ENCODE data around the gene KCNIP1. TPM values are rescaled to one million over a fixed set of nuclear protein-coding genes. Genes with fewer than 3 reads are reported as not detected.

Gene KCNIP1
- total and polyA plus RNA-seq, 9 of the 15 experiments (the other 6 are each of a cell fraction or from before 2014, with no cell fraction given) = not detected

GRCh38 chr5:170640731-170641588 lies 137.1 kb downstream of the KCNIP1 start (continued):
- TF ChIP-seq TFE3 (CRISPR knock-in tag; IDR thresholded peaks at IDR 0.05) = no peak

GRCh38 chr5:170641589-170642031 lies 137.8 kb downstream of the KCNIP1 start:
- CTCF ChIA-PET (ENCODE audit: low intra/inter-chr PET ratio) = no interaction called here
- intact Hi-C loops (cut with micrococcal nuclease) = no loop called here
- Histone ChIP-seq H3K4me1 (replicated peaks in 1 of 2; ENCODE audit: control insufficient read depth in 2 of 2, insufficient read depth in 2 of 2, low read length in 2 of 2) (no peaks in the 10 kb centered on the region; a peak in 1 of 5 replicates), H3K27ac (ENCODE audit: extremely low read depth, low read depth, low read length) (no peak overlapping the region), H3K9me3 (replicated peaks; ENCODE audit: control insufficient read depth, insufficient read depth, low read depth, low read length) (no peaks in the 10 kb centered on the region), H3K4me3 (no peak overlapping the region), H3K79me2 (ENCODE audit: control insufficient read depth, insufficient read depth, low read length) (no peaks in the 10 kb centered on the region), H2AFZ (ENCODE audit: low read depth, low read length) (no peak overlapping the region), H3K9ac (ENCODE audit: insufficient read depth in 1 of 2, low read depth in 2 of 2, low read length in 2 of 2) (no peak overlapping the region; a peak in 1 of 4 replicates), H3K4me2 (ENCODE audit: insufficient read depth, low read length) (no peak overlapping the region), H3K27me3 (ENCODE audit: control insufficient read depth in 2 of 2, insufficient read depth in 2 of 2, low read length in 2 of 2) (peaks cover 0 to 25% of the 10 kb centered on the region in 2 experiments; a peak in 2 of 5 replicates), H4K20me1 (replicated peaks; ENCODE audit: control insufficient read depth, insufficient read depth, low read length) (peaks cover 10% of the 10 kb centered on the region; the same call in 1 of the 2 replicates), H3K36me3 (ENCODE audit: control insufficient read depth, insufficient read depth, low read length) (no peaks in the 10 kb centered on the region), H3K9me1 (ENCODE audit: control insufficient read depth, insufficient read depth, low read length) (peaks cover 3% of the 10 kb centered on the region)
- TF ChIP-seq CBFB (CRISPR knock-in tag; IDR thresholded peaks at IDR 0.05) (no peak), ZNF3 (CRISPR knock-in tag; IDR thresholded peaks at IDR 0.05) (no peak), ZNF655 (CRISPR knock-in tag; IDR thresholded peaks at IDR 0.05) (no peak), SMAD4 (CRISPR knock-in tag; conservative IDR thresholded peaks at IDR 0.05) (no peak), ZNF76 (CRISPR knock-in tag; IDR thresholded peaks at IDR 0.05; ENCODE audit: borderline replicate concordance) (no peak)
- TF ChIP-seq, protein P1, sequence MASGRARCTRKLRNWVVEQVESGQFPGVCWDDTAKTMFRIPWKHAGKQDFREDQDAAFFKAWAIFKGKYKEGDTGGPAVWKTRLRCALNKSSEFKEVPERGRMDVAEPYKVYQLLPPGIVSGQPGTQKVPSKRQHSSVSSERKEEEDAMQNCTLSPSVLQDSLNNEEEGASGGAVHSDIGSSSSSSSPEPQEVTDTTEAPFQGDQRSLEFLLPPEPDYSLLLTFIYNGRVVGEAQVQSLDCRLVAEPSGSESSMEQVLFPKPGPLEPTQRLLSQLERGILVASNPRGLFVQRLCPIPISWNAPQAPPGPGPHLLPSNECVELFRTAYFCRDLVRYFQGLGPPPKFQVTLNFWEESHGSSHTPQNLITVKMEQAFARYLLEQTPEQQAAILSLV (tag; IDR thresholded peaks at IDR 0.05) = no peak
- TF ChIP-seq, protein P2, sequence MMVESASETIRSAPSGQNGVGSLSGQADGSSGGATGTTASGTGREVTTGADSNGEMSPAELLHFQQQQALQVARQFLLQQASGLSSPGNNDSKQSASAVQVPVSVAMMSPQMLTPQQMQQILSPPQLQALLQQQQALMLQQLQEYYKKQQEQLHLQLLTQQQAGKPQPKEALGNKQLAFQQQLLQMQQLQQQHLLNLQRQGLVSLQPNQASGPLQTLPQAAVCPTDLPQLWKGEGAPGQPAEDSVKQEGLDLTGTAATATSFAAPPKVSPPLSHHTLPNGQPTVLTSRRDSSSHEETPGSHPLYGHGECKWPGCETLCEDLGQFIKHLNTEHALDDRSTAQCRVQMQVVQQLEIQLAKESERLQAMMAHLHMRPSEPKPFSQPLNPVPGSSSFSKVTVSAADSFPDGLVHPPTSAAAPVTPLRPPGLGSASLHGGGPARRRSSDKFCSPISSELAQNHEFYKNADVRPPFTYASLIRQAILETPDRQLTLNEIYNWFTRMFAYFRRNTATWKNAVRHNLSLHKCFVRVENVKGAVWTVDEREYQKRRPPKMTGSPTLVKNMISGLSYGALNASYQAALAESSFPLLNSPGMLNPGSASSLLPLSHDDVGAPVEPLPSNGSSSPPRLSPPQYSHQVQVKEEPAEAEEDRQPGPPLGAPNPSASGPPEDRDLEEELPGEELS (CRISPR knock-in tag; IDR thresholded peaks at IDR 0.05; ENCODE audit: borderline replicate concordance) = no peak
- no TSS peak for BruUV-seq (replicated peaks)
- DNase-seq (ENCODE audit: extremely low read depth in 1 of 4, low spot score in 3 of 4) (no peak), FAIRE-seq (no peak), ATAC-seq (no peak)
- under 1% methylated on average over 13 of the region's 15 CpGs for WGBS (ENCODE audit: insufficient coverage, low coverage, missing lambda C conversion rate)
- in situ Hi-C loops (cut with MboI) = no loop called here
- POLR2A ChIA-PET = no interaction called here
